Upper lobe of left lung (tissue), 6 donors: ENCODE measurements around the gene ZNHIT2. TPM values are rescaled to one million over a fixed set of nuclear protein-coding genes. Genes with fewer than 3 reads are reported as not detected.

Experiments
- ATAC-seq, 2 donors: fragments of 200-7000 bp; cut with Tn5 transposase; one replicate each; pipeline ENCODE4 v1.9.1; 2022; ENCODE audit warnings: mild to moderate bottlenecking in 2 of 2, moderate library complexity in 2 of 2; ENCODE audit not compliant: low FRiP score in 2 of 2
- DNase-seq, 2 donors: peaks; one replicate each; pipeline ENCODE4 v3.0.0-alpha.2; 2019 to 2020
- H3K27ac ChIP-seq, 4 donors: fragments of 200-600 bp; sonication (generic); one replicate each; pipeline ENCODE4 v1.5.1; 2016 to 2019
- H3K27me3 ChIP-seq, 4 donors: fragments of 200-600 bp; sonication (generic); one replicate each; pipeline ENCODE4 v1.5.1; 2017 to 2019
- H3K36me3 ChIP-seq, 4 donors: fragments of 200-600 bp; sonication (generic); one replicate each; pipeline ENCODE4 v1.5.1; 2016 to 2019
- H3K4me1 ChIP-seq, 4 donors: fragments of 200-600 bp; sonication (generic); one replicate each; pipeline ENCODE4 v1.5.1; 2018 to 2019
- H3K4me3 ChIP-seq, 4 donors: fragments of 200-600 bp; sonication (generic); one replicate each; pipeline ENCODE4 v1.5.1; 2017 to 2019; ENCODE audit warnings: mild to moderate bottlenecking in 2 of 4, moderate library complexity in 1 of 4
- H3K9me3 ChIP-seq, 4 donors: fragments of 200-600 bp; sonication (generic); one replicate each; pipeline ENCODE4 v1.5.1; 2018 to 2019
- CTCF ChIP-seq, 6 experiments: fragments of 450-650 bp in 4 of 6; fragments of 200-600 bp in 2 of 6; sonication (generic) in 2 of 6; IDR thresholded peaks; one replicate each; pipeline ENCODE4 v1.5.1; 2016 to 2019; ENCODE audit warnings: antibody characterized with exemption in 6 of 6
- EP300 ChIP-seq, 4 donors: sonication (generic); formaldehyde crosslinking; IDR thresholded peaks; one replicate each; pipeline ENCODE4 v1.5.1; 2017; ENCODE audit warnings: antibody characterized with exemption in 4 of 4, control low read depth in 2 of 4
- POLR2A ChIP-seq, 4 donors: fragments of 450-650 bp; IDR thresholded peaks; one replicate each; pipeline ENCODE4 v1.5.1; 2016 to 2017; ENCODE audit warnings: antibody characterized with exemption in 4 of 4, mild to moderate bottlenecking in 2 of 4
- POLR2AphosphoS5 ChIP-seq, 2 donors: sonication (generic); formaldehyde crosslinking; IDR thresholded peaks; one replicate each; pipeline ENCODE4 v1.5.1; 2017; ENCODE audit warnings: antibody characterized with exemption in 2 of 2
- WGBS, 2 donors: methylation state at CpG; one replicate each; pipeline ENCODE4 v1.1.5; 2017 to 2018; 5-methylcytosine and 5-hydroxymethylcytosine counted together
- total RNA-seq, 6 donors: library from RNA; depleted of rRNA in 4 of 6; stranded (reverse); fragments of >200 nt in 4 of 6; gene quantifications; one replicate each; pipeline versions ENCODE4 v1.1.0 to v1.2.1, GENCODE V29; 2016 to 2021
- donor health status: DM: no; HTN: no; CAD: no; lungs with moderate emphysema.
- donor health status: DM: no; HTN: yes; CAD: no; lungs with severe emphysema.

ZNHIT2 gene
- total RNA-seq, 6 donors from 2014 or later, result 12.6 to 28.5 (median 15.2) TPM

DNA sequence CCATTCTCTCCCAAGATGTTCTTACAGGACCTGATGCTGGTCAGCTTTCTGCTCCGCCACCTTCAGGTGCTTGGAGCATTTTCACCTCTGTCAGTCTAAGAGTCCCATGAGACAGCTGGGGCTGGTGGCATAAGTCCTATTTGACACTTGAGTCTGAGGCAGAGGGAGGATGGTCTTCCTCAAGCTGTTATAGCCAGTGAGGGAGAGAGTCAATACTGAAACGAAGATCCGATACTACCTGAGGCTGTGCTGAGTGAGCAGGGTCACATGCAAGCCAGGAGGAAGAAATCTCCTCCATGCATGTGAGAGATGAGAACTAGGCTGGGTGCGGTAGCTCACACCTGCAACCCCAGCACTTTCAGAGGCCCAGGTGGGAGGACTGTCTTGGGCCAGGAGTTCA lies 27.9 kb downstream of the ZNHIT2 start:
- DNase-seq (no peak), ATAC-seq (no peak)
- no peak for TF ChIP-seq CTCF (IDR thresholded peaks at IDR 0.05)
- H3K4me1 ChIP-seq, result peaks cover 8 to 11% (median 11%) of the 10 kb centered on the region in 4 donors
- H3K36me3 ChIP-seq, result peaks cover 8 to 46% (median 33%) of the 10 kb centered on the region in 4 donors
- H3K27me3 ChIP-seq, result no peaks in the 10 kb centered on the region
- H3K4me3 ChIP-seq, result no peak overlapping the region
- no peak overlapping the region for H3K27ac ChIP-seq
- 88 to 94% methylated on average over 4 of the region's 4 CpGs for WGBS, 2 donors
- no peaks in the 10 kb centered on the region for H3K9me3 ChIP-seq

DNA sequence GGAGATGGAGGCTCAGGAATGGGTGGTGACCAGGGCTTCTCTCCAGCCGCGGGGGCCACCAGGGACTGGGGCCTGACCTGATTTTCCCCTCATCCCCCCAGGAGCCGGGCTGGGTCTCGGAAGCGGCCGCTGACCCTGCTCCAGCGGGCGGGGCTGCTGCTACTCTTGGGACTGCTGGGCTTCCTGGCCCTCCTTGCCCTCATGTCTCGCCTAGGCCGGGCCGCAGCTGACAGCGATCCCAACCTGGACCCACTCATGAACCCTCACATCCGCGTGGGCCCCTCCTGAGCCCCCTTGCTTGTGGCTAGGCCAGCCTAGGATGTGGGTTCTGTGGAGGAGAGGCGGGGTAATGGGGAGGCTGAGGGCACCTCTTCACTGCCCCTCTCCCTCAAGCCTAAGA lies 29.7 kb downstream of the ZNHIT2 start:
- ATAC-seq (no peak), DNase-seq (peak in 1 of 2 donors; percentile 77)
- H3K36me3 ChIP-seq, result peaks cover 8 to 46% (median 33%) of the 10 kb centered on the region in 4 donors
- TF ChIP-seq CTCF (IDR thresholded peaks at IDR 0.05), result no peak
- TF ChIP-seq EP300 (IDR thresholded peaks at IDR 0.05), result no peak
- TF ChIP-seq POLR2AphosphoS5 (IDR thresholded peaks at IDR 0.05), result no peak
- TF ChIP-seq POLR2A (IDR thresholded peaks at IDR 0.05), result no peak
- no peaks in the 10 kb centered on the region for H3K27me3 ChIP-seq
- no peak overlapping the region for H3K27ac ChIP-seq
- 90 to 95% methylated on average over 2 to 15 of the region's 15 CpGs for WGBS, 2 donors
- H3K9me3 ChIP-seq, result no peaks in the 10 kb centered on the region
- H3K4me1 ChIP-seq, result peaks cover 15 to 24% (median 19%) of the 10 kb centered on the region in 4 donors
- H3K4me3 ChIP-seq, result no peak overlapping the region

- ATAC-seq (no peak), DNase-seq (peak in 1 of 2 donors; percentile 59)
- no peak for TF ChIP-seq CTCF (IDR thresholded peaks at IDR 0.05)
- no peak for TF ChIP-seq POLR2AphosphoS5 (IDR thresholded peaks at IDR 0.05)
- no peak for TF ChIP-seq POLR2A (IDR thresholded peaks at IDR 0.05)
- no peak for TF ChIP-seq EP300 (IDR thresholded peaks at IDR 0.05)
- peaks cover 15 to 24% (median 19%) of the 10 kb centered on the region in 4 donors for H3K4me1 ChIP-seq
- H3K36me3 ChIP-seq, result peaks cover 8 to 46% (median 33%) of the 10 kb centered on the region in 4 donors
- 82 to 91% methylated on average over 6 to 11 of the region's 11 CpGs for WGBS, 2 donors
- no peak overlapping the region for H3K27ac ChIP-seq
- H3K27me3 ChIP-seq, result no peaks in the 10 kb centered on the region
- no peak overlapping the region for H3K4me3 ChIP-seq
- H3K9me3 ChIP-seq, result no peaks in the 10 kb centered on the region
These were observed 30.3 kb downstream of the ZNHIT2 start for GRCh38 chr11:65087216-65087615.

DNA sequence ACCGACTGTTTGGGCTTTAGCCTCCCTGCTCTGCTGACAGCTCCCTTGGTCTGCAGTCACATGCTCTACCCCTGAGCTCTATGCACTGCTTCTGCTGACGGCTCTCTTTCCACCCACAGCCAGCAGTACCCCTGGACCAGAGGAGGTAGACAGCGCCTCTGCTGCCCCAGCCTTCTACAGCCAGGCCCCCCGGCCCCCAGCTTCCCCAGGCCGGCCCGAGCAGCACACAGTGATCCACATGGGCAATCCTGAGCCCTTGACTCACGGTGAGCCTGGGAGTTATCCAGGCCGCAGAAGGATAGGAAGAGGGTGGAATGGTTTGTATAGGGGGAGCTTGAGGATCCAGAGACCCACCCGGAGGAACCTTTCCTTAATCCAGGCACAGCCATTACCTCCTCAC lies 30.7 kb downstream of the ZNHIT2 start:
- Histone ChIP-seq H3K27me3 (no peaks in the 10 kb centered on the region), H3K4me1 (peaks cover 15 to 24% (median 19%) of the 10 kb centered on the region in 4 donors), H3K27ac (no peak overlapping the region), H3K4me3 (no peak overlapping the region), H3K36me3 (peaks cover 8 to 46% (median 33%) of the 10 kb centered on the region in 4 donors), H3K9me3 (no peaks in the 10 kb centered on the region)
- TF ChIP-seq EP300 (IDR thresholded peaks at IDR 0.05) (no peak), POLR2AphosphoS5 (IDR thresholded peaks at IDR 0.05) (no peak), CTCF (IDR thresholded peaks at IDR 0.05) (no peak), POLR2A (IDR thresholded peaks at IDR 0.05) (no peak)
- ATAC-seq (no peak), DNase-seq (peak in 1 of 2 donors; percentile 62)
- 90 to 97% methylated on average over 8 to 9 of the region's 9 CpGs for WGBS, 2 donors

DNA sequence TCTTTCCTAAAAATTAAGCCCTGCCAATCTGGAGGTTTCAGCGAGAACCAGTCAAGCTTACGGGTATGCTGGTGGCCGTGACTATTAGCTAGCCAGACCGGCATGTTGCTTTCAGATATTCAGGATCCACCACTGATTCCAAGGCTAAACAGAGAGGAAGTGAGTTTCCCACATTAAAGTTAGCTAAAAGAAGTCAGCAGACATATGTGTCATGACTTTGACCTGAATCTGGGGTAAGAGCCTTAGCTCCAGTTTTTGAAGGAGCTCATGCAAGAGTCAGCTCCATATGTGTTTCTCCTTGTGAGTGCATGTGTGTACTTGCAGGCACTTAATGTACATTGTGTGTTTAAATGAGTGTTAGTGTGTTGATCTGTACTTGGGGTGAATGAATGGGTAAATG lies 32.1 kb downstream of the ZNHIT2 start:
- TF ChIP-seq CTCF (IDR thresholded peaks at IDR 0.05) (no peak), EP300 (IDR thresholded peaks at IDR 0.05) (no peak), POLR2AphosphoS5 (IDR thresholded peaks at IDR 0.05) (no peak), POLR2A (IDR thresholded peaks at IDR 0.05) (no peak)
- peaks cover 15 to 24% (median 19%) of the 10 kb centered on the region in 4 donors for H3K4me1 ChIP-seq
- peaks cover 8 to 46% (median 32%) of the 10 kb centered on the region in 4 donors for H3K36me3 ChIP-seq
- H3K4me3 ChIP-seq, result no peak overlapping the region
- no peaks in the 10 kb centered on the region for H3K9me3 ChIP-seq
- no peak for ATAC-seq
- WGBS, 2 donors, result 91 to 93% methylated on average over 4 of the region's 4 CpGs
- DNase-seq, result no peak
- no peak overlapping the region for H3K27ac ChIP-seq
- no peaks in the 10 kb centered on the region for H3K27me3 ChIP-seq
